ENCODE data around the gene POFUT2. TPM values are rescaled to one million over a fixed set of nuclear protein-coding genes. Genes with fewer than 3 reads are reported as not detected.

The POFUT2 gene
- total RNA-seq, 4 donors from 2014 or later = 10.7 to 46.9 (median 20.0) TPM

DNA sequence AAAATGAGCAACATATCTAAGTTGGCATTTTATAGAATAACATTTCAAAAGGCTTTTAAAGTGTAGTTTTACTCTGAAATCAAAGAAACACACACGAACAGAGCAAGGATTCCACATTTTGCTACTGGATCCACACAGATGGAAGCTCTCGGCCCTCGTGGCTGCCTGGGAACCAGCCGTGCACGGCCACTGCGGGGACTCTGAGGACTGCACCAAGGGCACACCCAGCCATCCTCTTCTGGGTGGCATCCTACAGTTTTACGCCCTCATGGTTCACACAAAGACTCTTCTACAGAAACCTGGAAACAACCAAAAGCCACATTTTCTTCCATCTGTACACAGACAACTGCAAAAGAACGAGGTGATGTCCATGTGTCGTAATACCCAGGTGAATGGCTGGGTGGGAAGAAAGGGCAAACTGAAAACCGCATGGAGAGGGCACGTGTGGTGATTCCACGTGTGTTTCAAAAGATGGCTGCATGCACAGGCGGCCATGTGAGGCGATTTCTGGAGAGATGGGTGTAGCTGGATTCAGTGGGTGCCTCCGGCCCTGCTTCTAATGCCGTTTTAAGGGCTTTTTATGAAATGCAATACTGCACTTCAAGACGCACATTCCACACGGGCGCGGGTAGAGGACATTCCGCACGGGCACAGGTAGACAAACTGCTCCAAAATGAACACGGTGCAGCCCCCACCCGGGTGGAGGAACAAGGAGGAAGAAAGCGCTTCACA, 8.1 kb downstream of the POFUT2 start:
- TF ChIP-seq POLR2A (IDR thresholded peaks at IDR 0.05) (no peak), POLR2AphosphoS5 (IDR thresholded peaks at IDR 0.05) (no peak), EP300 (IDR thresholded peaks at IDR 0.05) (no peak)
- TF ChIP-seq, protein P1, sequence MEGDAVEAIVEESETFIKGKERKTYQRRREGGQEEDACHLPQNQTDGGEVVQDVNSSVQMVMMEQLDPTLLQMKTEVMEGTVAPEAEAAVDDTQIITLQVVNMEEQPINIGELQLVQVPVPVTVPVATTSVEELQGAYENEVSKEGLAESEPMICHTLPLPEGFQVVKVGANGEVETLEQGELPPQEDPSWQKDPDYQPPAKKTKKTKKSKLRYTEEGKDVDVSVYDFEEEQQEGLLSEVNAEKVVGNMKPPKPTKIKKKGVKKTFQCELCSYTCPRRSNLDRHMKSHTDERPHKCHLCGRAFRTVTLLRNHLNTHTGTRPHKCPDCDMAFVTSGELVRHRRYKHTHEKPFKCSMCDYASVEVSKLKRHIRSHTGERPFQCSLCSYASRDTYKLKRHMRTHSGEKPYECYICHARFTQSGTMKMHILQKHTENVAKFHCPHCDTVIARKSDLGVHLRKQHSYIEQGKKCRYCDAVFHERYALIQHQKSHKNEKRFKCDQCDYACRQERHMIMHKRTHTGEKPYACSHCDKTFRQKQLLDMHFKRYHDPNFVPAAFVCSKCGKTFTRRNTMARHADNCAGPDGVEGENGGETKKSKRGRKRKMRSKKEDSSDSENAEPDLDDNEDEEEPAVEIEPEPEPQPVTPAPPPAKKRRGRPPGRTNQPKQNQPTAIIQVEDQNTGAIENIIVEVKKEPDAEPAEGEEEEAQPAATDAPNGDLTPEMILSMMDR (IDR thresholded peaks at IDR 0.05) = no peak
- peak; percentile 49 to 72 for DNase-seq (ENCODE audit: low spot score in 2 of 2)
- 88% methylated on average over 25 of the region's 25 CpGs for WGBS
- Histone ChIP-seq H3K4me1 (no peaks in the 10 kb centered on the region), H3K9me3 (no peaks in the 10 kb centered on the region), H3K36me3 (peaks cover 98% of the 10 kb centered on the region), H3K4me3 (no peak overlapping the region), H3K27ac (no peak overlapping the region), H3K27me3 (no peaks in the 10 kb centered on the region)

DNA sequence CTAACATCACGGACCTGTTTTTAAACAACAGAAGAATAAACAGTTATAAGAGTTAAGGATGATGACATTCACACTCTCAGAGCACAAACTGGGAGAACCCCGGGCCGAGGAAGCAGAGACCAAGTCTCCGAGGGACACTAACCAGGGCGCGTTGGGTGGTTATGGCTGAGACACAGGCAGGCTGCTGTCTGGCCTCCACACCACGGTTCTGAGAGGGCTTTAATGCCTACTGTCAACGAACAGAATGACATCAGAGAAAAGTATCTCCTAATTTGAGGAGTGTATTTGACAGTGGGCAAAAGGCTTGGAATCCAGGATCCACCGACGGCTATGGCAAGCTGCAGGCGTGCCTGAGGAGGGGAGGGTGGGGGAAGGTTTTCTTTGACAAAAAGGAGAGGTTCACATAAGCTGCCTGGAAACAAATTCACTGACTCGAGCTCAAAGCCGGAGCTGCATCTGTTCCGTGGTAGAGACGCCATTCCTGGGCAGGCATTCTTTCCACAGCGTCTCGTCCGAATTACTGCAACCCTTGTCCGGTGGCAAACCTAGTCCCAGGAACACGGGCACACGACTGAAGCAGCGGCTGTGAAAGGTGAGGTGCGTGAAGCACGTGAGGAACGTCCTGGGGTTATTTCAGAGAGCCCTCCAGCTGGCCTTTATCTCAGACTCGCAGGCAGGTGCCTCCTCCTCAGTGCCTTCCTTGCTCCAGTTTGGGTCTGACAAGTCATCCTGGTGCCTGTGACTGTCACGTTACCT, 9.4 kb downstream of the POFUT2 start:
- DNase-seq (ENCODE audit: low spot score in 2 of 2) = peak; percentile 50 to 72
- TF ChIP-seq POLR2AphosphoS5 (IDR thresholded peaks at IDR 0.05) (no peak), POLR2A (IDR thresholded peaks at IDR 0.05) (no peak), EP300 (IDR thresholded peaks at IDR 0.05) (no peak)
- TF ChIP-seq, protein P1 (IDR thresholded peaks at IDR 0.05) = no peak
- WGBS = 92% methylated on average over 27 of the region's 27 CpGs

GRCh38 chr21:45277101-45278045, 10.3 kb downstream of the POFUT2 start:
- Histone ChIP-seq H3K27me3 (no peaks in the 10 kb centered on the region), H3K27ac (no peak overlapping the region), H3K36me3 (peaks cover 88% of the 10 kb centered on the region), H3K9me3 (no peaks in the 10 kb centered on the region), H3K4me3 (no peak overlapping the region), H3K4me1 (no peaks in the 10 kb centered on the region)
- TF ChIP-seq, protein P1 (IDR thresholded peaks at IDR 0.05) = no peak
- TF ChIP-seq POLR2AphosphoS5 (IDR thresholded peaks at IDR 0.05) = no peak
- WGBS = 94% methylated on average over 36 of the region's 48 CpGs
- DNase-seq (ENCODE audit: low spot score in 2 of 2) = peak; percentile 46 to 74

More for the DNA sequence above, 9.4 kb downstream of the POFUT2 start:
- H3K27ac ChIP-seq = no peak overlapping the region
- H3K27me3 ChIP-seq = no peaks in the 10 kb centered on the region
- peaks cover 93% of the 10 kb centered on the region for H3K36me3 ChIP-seq
- no peaks in the 10 kb centered on the region for H3K4me1 ChIP-seq
- no peak overlapping the region for H3K4me3 ChIP-seq
- no peaks in the 10 kb centered on the region for H3K9me3 ChIP-seq

- peak; percentile 50 to 78 for DNase-seq (ENCODE audit: low spot score in 2 of 2)
- Histone ChIP-seq H3K36me3 (peaks cover 88% of the 10 kb centered on the region), H3K4me3 (no peak overlapping the region), H3K4me1 (no peaks in the 10 kb centered on the region), H3K27me3 (no peaks in the 10 kb centered on the region), H3K9me3 (no peaks in the 10 kb centered on the region), H3K27ac (no peak overlapping the region)
- WGBS = 91% methylated on average over 18 of the region's 19 CpGs
- TF ChIP-seq POLR2AphosphoS5 (IDR thresholded peaks at IDR 0.05) = no peak
- TF ChIP-seq, protein P1 (IDR thresholded peaks at IDR 0.05) = no peak
- no peak for TF ChIP-seq POLR2A (IDR thresholded peaks at IDR 0.05)
- TF ChIP-seq EP300 (IDR thresholded peaks at IDR 0.05) = no peak
These were observed 11.1 kb downstream of the POFUT2 start for GRCh38 chr21:45276596-45276995.
